Activated naive CD4-positive, alpha-beta T cell treated with anti-CD3 and anti-CD28 coated beads, Interleukin-2, amount 50 U/mL, for 24 hours (primary cell): Measurements from ENCODE around the gene GPR153.

Experiments
- H3K27ac Mint-ChIP-seq: one replicate; pipeline ENCODE4 v1.8.0; 2021; ENCODE audit warnings: mild to moderate bottlenecking, mixed read lengths
- H3K27me3 Mint-ChIP-seq: one replicate; pipeline ENCODE4 v1.8.0; 2021; ENCODE audit warnings: mixed read lengths
- H3K36me3 Mint-ChIP-seq: one replicate; pipeline ENCODE4 v1.8.0; 2021; ENCODE audit warnings: mixed read lengths
- H3K4me1 Mint-ChIP-seq: one replicate; pipeline ENCODE4 v1.8.0; 2021; ENCODE audit warnings: mixed read lengths
- H3K4me3 Mint-ChIP-seq: one replicate; pipeline ENCODE4 v1.8.0; 2021; ENCODE audit warnings: mild to moderate bottlenecking, mixed read lengths
- H3K9me3 Mint-ChIP-seq: one replicate; pipeline ENCODE4 v1.8.0; 2021; ENCODE audit warnings: mixed read lengths

GPR153 gene

GRCh38 chr1:6249739-6250689, 10.9 kb downstream of the GPR153 start:
- no peaks in the 10 kb centered on the region for H3K36me3 Mint-ChIP-seq
- H3K4me3 Mint-ChIP-seq = no peak overlapping the region
- H3K9me3 Mint-ChIP-seq = no peaks in the 10 kb centered on the region
- H3K27me3 Mint-ChIP-seq = peaks cover 30% of the 10 kb centered on the region
- H3K4me1 Mint-ChIP-seq = peaks cover 15% of the 10 kb centered on the region
- H3K27ac Mint-ChIP-seq = no peak overlapping the region

- H3K4me3 Mint-ChIP-seq = no peak overlapping the region
- H3K27ac Mint-ChIP-seq = no peak overlapping the region
- H3K9me3 Mint-ChIP-seq = no peaks in the 10 kb centered on the region
- no peaks in the 10 kb centered on the region for H3K36me3 Mint-ChIP-seq
- peaks cover 15% of the 10 kb centered on the region for H3K4me1 Mint-ChIP-seq
- peaks cover 33% of the 10 kb centered on the region for H3K27me3 Mint-ChIP-seq
Measured at GRCh38 chr1:6248932-6249738, 11.8 kb downstream of the GPR153 start.

GRCh38 chr1:6248161-6248776, 12.6 kb downstream of the GPR153 start:
- no peaks in the 10 kb centered on the region for H3K36me3 Mint-ChIP-seq
- H3K4me1 Mint-ChIP-seq = peaks cover 15% of the 10 kb centered on the region
- H3K27ac Mint-ChIP-seq = no peak overlapping the region
- H3K4me3 Mint-ChIP-seq = no peak overlapping the region
- H3K27me3 Mint-ChIP-seq = peaks cover 37% of the 10 kb centered on the region
- H3K9me3 Mint-ChIP-seq = no peaks in the 10 kb centered on the region

- H3K27ac Mint-ChIP-seq = no peak overlapping the region
Measured at GRCh38 chr1:6247651-6248050, 13.2 kb downstream of the GPR153 start.

GRCh38 chr1:6246497-6247467, 14.1 kb downstream of the GPR153 start:
- peak overlapping the region; percentile 71 for H3K4me3 Mint-ChIP-seq
- peak overlapping the region; percentile 84 for H3K27ac Mint-ChIP-seq
- H3K9me3 Mint-ChIP-seq = no peaks in the 10 kb centered on the region
- H3K27me3 Mint-ChIP-seq = peaks cover 36% of the 10 kb centered on the region
- H3K4me1 Mint-ChIP-seq = peaks cover 15% of the 10 kb centered on the region
- H3K36me3 Mint-ChIP-seq = no peaks in the 10 kb centered on the region

More at GRCh38 chr1:6247651-6248050, 13.2 kb downstream of the GPR153 start:
- Mint-ChIP-seq H3K4me3 (no peak overlapping the region), H3K4me1 (peaks cover 15% of the 10 kb centered on the region), H3K9me3 (no peaks in the 10 kb centered on the region), H3K27me3 (peaks cover 37% of the 10 kb centered on the region), H3K36me3 (no peaks in the 10 kb centered on the region)

GRCh38 chr1:6245869-6246496, 14.9 kb downstream of the GPR153 start:
- Mint-ChIP-seq H3K4me3 (no peak overlapping the region), H3K36me3 (no peaks in the 10 kb centered on the region), H3K27me3 (peaks cover 41% of the 10 kb centered on the region), H3K9me3 (no peaks in the 10 kb centered on the region), H3K4me1 (peaks cover 22% of the 10 kb centered on the region), H3K27ac (no peak overlapping the region)

- H3K36me3 Mint-ChIP-seq = no peaks in the 10 kb centered on the region
- peaks cover 37% of the 10 kb centered on the region for H3K27me3 Mint-ChIP-seq
- peaks cover 22% of the 10 kb centered on the region for H3K4me1 Mint-ChIP-seq
- H3K9me3 Mint-ChIP-seq = no peaks in the 10 kb centered on the region
- no peak overlapping the region for H3K4me3 Mint-ChIP-seq
- no peak overlapping the region for H3K27ac Mint-ChIP-seq
Measured at GRCh38 chr1:6245086-6245868, 15.6 kb downstream of the GPR153 start.

GRCh38 chr1:6244401-6245049, 16.4 kb downstream of the GPR153 start:
- H3K27ac Mint-ChIP-seq = no peak overlapping the region
- no peaks in the 10 kb centered on the region for H3K36me3 Mint-ChIP-seq
- H3K4me1 Mint-ChIP-seq = peaks cover 22% of the 10 kb centered on the region
- no peak overlapping the region for H3K4me3 Mint-ChIP-seq
- peaks cover 35% of the 10 kb centered on the region for H3K27me3 Mint-ChIP-seq
- no peaks in the 10 kb centered on the region for H3K9me3 Mint-ChIP-seq

- no peak within 1 kb of the TSS for H3K4me3 Mint-ChIP-seq
- H3K27me3 Mint-ChIP-seq = peaks cover 39% of the 10 kb centered on the region
- H3K9me3 Mint-ChIP-seq = no peaks in the 10 kb centered on the region
Measured at GRCh38 chr1:6243993-6244392, 16.9 kb downstream of the GPR153 start, which contains the start of gene HES3. Gene HES3, plus strand, starts transcription at chr1:6244179. Its CDS starts 187 bp downstream, at chr1:6244366.

GRCh38 chr1:6243053-6243834, 17.7 kb downstream of the GPR153 start:
- Mint-ChIP-seq H3K27me3 (peaks cover 35% of the 10 kb centered on the region), H3K4me3 (no peak overlapping the region), H3K9me3 (no peaks in the 10 kb centered on the region), H3K27ac (no peak overlapping the region), H3K36me3 (no peaks in the 10 kb centered on the region), H3K4me1 (peaks cover 19% of the 10 kb centered on the region)

More at GRCh38 chr1:6243993-6244392, 16.9 kb downstream of the GPR153 start, which contains the start of gene HES3:
- H3K4me1 Mint-ChIP-seq = peaks cover 22% of the 10 kb centered on the region
- H3K36me3 Mint-ChIP-seq = no peaks in the 10 kb centered on the region
- no peak within 1 kb of the TSS for H3K27ac Mint-ChIP-seq

- H3K27ac Mint-ChIP-seq = no peak overlapping the region
Measured at GRCh38 chr1:6241887-6242740, 18.8 kb downstream of the GPR153 start.

More at GRCh38 chr1:6241887-6242740, 18.8 kb downstream of the GPR153 start:
- no peaks in the 10 kb centered on the region for H3K9me3 Mint-ChIP-seq
- peaks cover 18% of the 10 kb centered on the region for H3K4me1 Mint-ChIP-seq
- no peaks in the 10 kb centered on the region for H3K36me3 Mint-ChIP-seq
- H3K4me3 Mint-ChIP-seq = no peak overlapping the region
- H3K27me3 Mint-ChIP-seq = peaks cover 28% of the 10 kb centered on the region
